ENCODE measurements around the gene PRKCD. TPM values are rescaled to one million over a fixed set of nuclear protein-coding genes. Genes with fewer than 3 reads are reported as not detected.

PRKCD gene
- total RNA-seq = 2.4 and 3.6 TPM in 2 replicates

GRCh38 chr3:53160660-53161449, at the start of gene PRKCD:
Gene PRKCD, plus strand, starts transcription at chr3:53161209. Its CDS starts 17,214 bp downstream, at chr3:53178423.

DNA sequence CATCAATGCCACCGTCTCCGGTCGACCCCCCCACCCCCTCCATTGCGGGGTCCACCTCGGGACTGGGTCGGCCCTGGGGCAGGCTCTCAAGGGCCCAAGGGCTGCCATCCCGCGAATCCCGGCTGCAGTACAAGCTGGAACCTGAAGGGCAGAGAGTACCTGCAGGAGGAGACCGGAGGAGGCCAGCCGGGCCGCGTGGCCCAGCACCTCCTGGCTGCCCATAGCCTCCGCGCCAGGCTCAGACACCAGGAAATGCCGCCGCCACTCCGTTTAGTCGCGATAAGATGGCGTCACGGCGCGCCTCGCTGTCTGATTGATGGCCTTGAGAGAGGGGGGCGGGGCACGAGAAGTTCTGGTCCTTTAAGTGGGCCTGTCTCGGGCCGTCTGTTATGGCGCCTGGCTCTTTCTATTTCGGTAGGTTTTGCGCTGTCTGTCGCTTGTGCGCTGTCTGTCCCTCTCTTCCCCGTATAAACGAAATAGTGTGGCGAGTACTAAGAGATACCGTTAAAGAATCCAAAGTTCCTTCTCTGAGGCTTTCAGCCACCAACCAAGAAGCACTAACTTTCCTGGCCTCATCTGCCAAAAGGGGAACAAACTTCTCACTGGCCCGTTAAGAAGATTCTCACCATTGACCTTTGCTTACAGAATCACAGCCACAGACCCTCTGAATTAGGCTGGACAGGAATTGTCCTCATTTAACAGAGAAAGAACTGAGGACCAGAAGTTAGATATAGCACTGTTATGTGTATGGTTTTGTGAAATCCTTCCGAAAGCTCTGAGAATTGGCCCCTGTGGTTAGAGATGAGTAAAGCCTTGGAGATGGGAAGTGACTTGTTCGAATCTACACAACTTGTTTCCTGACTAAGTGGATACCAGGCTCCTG, 30.6 kb upstream of the PRKCD start, which contains the start of gene RFT1:
Gene RFT1, minus strand, starts transcription at position 257 of the 883 bp plus-strand sequence. Its CDS starts 35 bp downstream, at position 222.

Other genes with a start within 250 kb of the PRKCD start
- gene SFMBT1, start 115.1 kb upstream of the PRKCD start, total RNA-seq = 2.5 and 3.5 TPM in 2 replicates
- gene RFT1, start 30.8 kb upstream of the PRKCD start, total RNA-seq = 7.3 and 8.7 TPM in 2 replicates
- gene TKT, start 94.8 kb downstream of the PRKCD start, total RNA-seq = 608 and 951 TPM in 2 replicates
- gene DCP1A, start 186.3 kb downstream of the PRKCD start, total RNA-seq = 6.3 and 13.0 TPM in 2 replicates